ENCODE results near the gene MYO15B. TPM values are rescaled to one million over a fixed set of nuclear protein-coding genes. Genes with fewer than 3 reads are reported as not detected.
A peak's percentile ranks its signal among the peaks of the same experiment; 100 is the strongest.

The MYO15B gene
- total RNA-seq, 1 experiment from 2014 or later: 30.3 TPM

GRCh38 chr17:75654176-75654575 lies 66.6 kb downstream of the MYO15B start:
- H3K4me2 ChIP-seq (ENCODE audit: low read length): no peak overlapping the region
- BruUV-seq (replicated peaks): no TSS peak
- intact Hi-C loops (cut with micrococcal nuclease): no loop called here
- POLR2A ChIA-PET: interaction anchor here (1.2 to 1.8 kb wide), 3 partner anchors 9 to 126 kb away, joined by 4 to 5 read pairs (median 4); partner anchors contain the start of genes RECQL5 and SAP30BP
- no peaks in the 10 kb centered on the region for H3K27me3 ChIP-seq (ENCODE audit: insufficient read depth, low read length)
- H4K20me1 ChIP-seq (ENCODE audit: insufficient read depth): no peaks in the 10 kb centered on the region
- RAD21 ChIA-PET (ENCODE audit: low non-redundant PET in 1 of 2, low total read pairs in 2 of 2, uncharacterized antibody in 2 of 2, unreplicated experiment in 2 of 2): interaction anchor here (0.9 to 3.7 kb wide), 2 partner anchors 21 kb away, joined by 3 to 13 read pairs; partner anchors contain the start of gene SMIM5 (in 2 of the 2)
- no peaks in the 10 kb centered on the region for H3K4me1 ChIP-seq (ENCODE audit: control insufficient read depth in 1 of 2, insufficient read depth in 2 of 2, low read length in 2 of 2)
- CTCF ChIA-PET: interaction anchor here (0.7 to 4.1 kb wide), 12 partner anchors 9 to 111 kb away, joined by 3 to 75 read pairs (median 8); partner anchors contain the start of genes GALK1, RECQL5, SAP30BP and SMIM5
- H3K4me3 ChIP-seq (replicated peaks in 1 of 2; ENCODE audit: low read depth in 1 of 2, low read length in 2 of 2): no peak overlapping the region
- ATAC-seq (peak; percentile 57), DNase-seq (ENCODE audit: low read depth, low spot score) (no peak)
- H3K79me2 ChIP-seq (ENCODE audit: insufficient read depth, low read length): no peaks in the 10 kb centered on the region
- no peak overlapping the region for H3K27ac ChIP-seq (ENCODE audit: low read depth, low read length)
- H3K9me3 ChIP-seq (ENCODE audit: control insufficient read depth in 1 of 2, insufficient read depth in 1 of 2, low read depth in 1 of 2, low read length in 2 of 2): no peaks in the 10 kb centered on the region
- H2AFZ ChIP-seq (ENCODE audit: low read depth, low read length, poor library complexity, severe bottlenecking): no peak overlapping the region
- no peak overlapping the region for H3K9ac ChIP-seq (ENCODE audit: low read length)
- no peaks in the 10 kb centered on the region for H3K9me2 ChIP-seq (ENCODE audit: insufficient read depth)
- peak; percentile 41 to 76 (median 54) for TF ChIP-seq CTCF (IDR thresholded peaks at IDR 0.05 in 2 of 3, conservative IDR thresholded peaks at IDR 0.05 in 1 of 3; ENCODE audit: borderline replicate concordance in 1 of 3, insufficient read depth in 1 of 3, low read depth in 2 of 3, low read length in 2 of 3)
- TF ChIP-seq TCF7L2 (IDR thresholded peaks at IDR 0.05; ENCODE audit: borderline replicate concordance, extremely low read depth, insufficient read depth, insufficient read length): peak; percentile 18
- TF ChIP-seq RAD21 (IDR thresholded peaks at IDR 0.05; ENCODE audit: low read depth): peak; percentile 77
- no peak for TF ChIP-seq FOSL1 (IDR thresholded peaks at IDR 0.05; ENCODE audit: low read depth)
- peaks cover 29 to 30% of the 10 kb centered on the region in 2 experiments; a peak in 3 of 4 replicates for H3K36me3 ChIP-seq (ENCODE audit: control insufficient read depth in 1 of 2, insufficient read depth in 2 of 2, low read length in 2 of 2)

GRCh38 chr17:75658237-75658636 lies 70.6 kb downstream of the MYO15B start:
- H4K20me1 ChIP-seq (ENCODE audit: insufficient read depth): no peaks in the 10 kb centered on the region
- TF ChIP-seq CBX3 (IDR thresholded peaks at IDR 0.05; ENCODE audit: low read depth) (no peak), RAD21 (IDR thresholded peaks at IDR 0.05; ENCODE audit: low read depth) (no peak), ELF1 (IDR thresholded peaks at IDR 0.05; ENCODE audit: borderline replicate concordance, low read depth) (no peak), REST (IDR thresholded peaks at IDR 0.05; ENCODE audit: low read depth) (no peak), CTCF (IDR thresholded peaks at IDR 0.05 in 2 of 3, conservative IDR thresholded peaks at IDR 0.05 in 1 of 3; ENCODE audit: borderline replicate concordance in 1 of 3, insufficient read depth in 1 of 3, low read depth in 2 of 3, low read length in 2 of 3) (no peak), FOSL1 (IDR thresholded peaks at IDR 0.05; ENCODE audit: low read depth) (no peak), CEBPB (IDR thresholded peaks at IDR 0.05; ENCODE audit: low read depth) (no peak), POLR2A (IDR thresholded peaks at IDR 0.05; ENCODE audit: borderline replicate concordance, extremely low read depth, insufficient read depth, insufficient read length) (no peak), EZH2 (IDR thresholded peaks at IDR 0.05) (no peak)
- no peak overlapping the region for H3K4me2 ChIP-seq (ENCODE audit: low read length)
- RAD21 ChIA-PET (ENCODE audit: low non-redundant PET in 1 of 2, low total read pairs in 2 of 2, uncharacterized antibody in 2 of 2, unreplicated experiment in 2 of 2): interaction anchor here in 1 of 2 experiments (0.9 kb wide), 1 partner anchor 25 kb away, joined by 3 read pairs; the partner anchor contains the start of gene SMIM5
- peaks cover 16 to 34% of the 10 kb centered on the region in 2 experiments; a peak in 2 of 4 replicates for H3K36me3 ChIP-seq (ENCODE audit: control insufficient read depth in 1 of 2, insufficient read depth in 2 of 2, low read length in 2 of 2)
- no peak overlapping the region for H2AFZ ChIP-seq (ENCODE audit: low read depth, low read length, poor library complexity, severe bottlenecking)
- no peaks in the 10 kb centered on the region for H3K9me2 ChIP-seq (ENCODE audit: insufficient read depth)
- CTCF ChIA-PET: interaction anchor here (1.0 to 3.4 kb wide), 2 partner anchors 12 to 25 kb away, joined by 3 to 20 read pairs; partner anchors contain the start of gene SMIM5
- no peaks in the 10 kb centered on the region for H3K79me2 ChIP-seq (ENCODE audit: insufficient read depth, low read length)
- H3K27me3 ChIP-seq (ENCODE audit: insufficient read depth, low read length): no peaks in the 10 kb centered on the region
- no peaks in the 10 kb centered on the region for H3K9me3 ChIP-seq (ENCODE audit: control insufficient read depth in 1 of 2, insufficient read depth in 1 of 2, low read depth in 1 of 2, low read length in 2 of 2)
- H3K27ac ChIP-seq (ENCODE audit: low read depth, low read length): no peak overlapping the region
- DNase-seq (ENCODE audit: low read depth, low spot score) (no peak), ATAC-seq (no peak)
- H3K9ac ChIP-seq (ENCODE audit: low read length): no peak overlapping the region
- no peak overlapping the region for H3K4me3 ChIP-seq (replicated peaks in 1 of 2; ENCODE audit: low read depth in 1 of 2, low read length in 2 of 2)
- intact Hi-C loops (cut with micrococcal nuclease): no loop called here
- H3K4me1 ChIP-seq (ENCODE audit: control insufficient read depth in 1 of 2, insufficient read depth in 2 of 2, low read length in 2 of 2): no peaks in the 10 kb centered on the region
- no TSS peak for BruUV-seq (replicated peaks)
- POLR2A ChIA-PET: interaction anchor here (1.1 to 1.7 kb wide), 2 partner anchors 49 to 122 kb away, joined by 3 to 5 read pairs; a partner anchor contains a TSS

Measured in HCT116 (cell line).